MM.1S (cell line): Measurements from ENCODE around the gene LEF1.

Experiments used
- EZH2 ChIP-seq: fragments of 300-600 bp; sonication (generic); optimal IDR thresholded peaks from 2 replicates; pipeline ENCODE3; 2017; ENCODE audit warnings: low read depth, mild to moderate bottlenecking, antibody characterized with exemption, low read length, mixed read lengths
- EZH2phosphoT487 ChIP-seq: fragments of 300-600 bp; sonication (generic); IDR thresholded peaks from 2 replicates; pipeline ENCODE4 v1.6.1; 2018; ENCODE audit warnings: antibody characterized with exemption, low read length
- TF ChIP-seq, protein P1 (sequence below): fragments of 300-600 bp; sonication (generic); IDR thresholded peaks from 2 replicates; pipeline ENCODE4 v1.5.1; 2016; ENCODE audit warnings: antibody characterized with exemption, low read length, mixed read lengths

DNA sequence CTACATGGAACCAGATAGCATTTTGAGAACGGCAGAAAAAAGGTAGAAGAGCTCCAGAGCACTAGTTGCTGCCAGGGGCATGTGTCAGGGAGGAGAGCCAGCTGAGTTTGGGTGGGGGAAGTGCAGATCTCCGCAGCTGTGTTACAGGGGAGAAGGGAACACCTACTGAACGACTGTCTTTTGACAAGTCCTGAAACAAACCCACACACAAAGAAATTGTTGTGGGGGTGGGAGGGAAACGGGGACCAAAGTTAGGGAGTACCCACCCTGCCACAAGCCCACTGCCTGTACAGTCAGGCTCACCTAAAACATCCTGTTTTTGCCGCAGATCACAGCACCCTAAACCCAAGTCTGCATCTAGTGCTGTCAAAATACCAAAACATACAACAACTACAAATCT is 55.5 kb downstream of the LEF1 start:
- TF ChIP-seq, protein P1, sequence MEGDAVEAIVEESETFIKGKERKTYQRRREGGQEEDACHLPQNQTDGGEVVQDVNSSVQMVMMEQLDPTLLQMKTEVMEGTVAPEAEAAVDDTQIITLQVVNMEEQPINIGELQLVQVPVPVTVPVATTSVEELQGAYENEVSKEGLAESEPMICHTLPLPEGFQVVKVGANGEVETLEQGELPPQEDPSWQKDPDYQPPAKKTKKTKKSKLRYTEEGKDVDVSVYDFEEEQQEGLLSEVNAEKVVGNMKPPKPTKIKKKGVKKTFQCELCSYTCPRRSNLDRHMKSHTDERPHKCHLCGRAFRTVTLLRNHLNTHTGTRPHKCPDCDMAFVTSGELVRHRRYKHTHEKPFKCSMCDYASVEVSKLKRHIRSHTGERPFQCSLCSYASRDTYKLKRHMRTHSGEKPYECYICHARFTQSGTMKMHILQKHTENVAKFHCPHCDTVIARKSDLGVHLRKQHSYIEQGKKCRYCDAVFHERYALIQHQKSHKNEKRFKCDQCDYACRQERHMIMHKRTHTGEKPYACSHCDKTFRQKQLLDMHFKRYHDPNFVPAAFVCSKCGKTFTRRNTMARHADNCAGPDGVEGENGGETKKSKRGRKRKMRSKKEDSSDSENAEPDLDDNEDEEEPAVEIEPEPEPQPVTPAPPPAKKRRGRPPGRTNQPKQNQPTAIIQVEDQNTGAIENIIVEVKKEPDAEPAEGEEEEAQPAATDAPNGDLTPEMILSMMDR: no peak
- TF ChIP-seq EZH2 (no peak), EZH2phosphoT487 (no peak)
